ENCODE results near the gene MRPL53. TPM values are rescaled to one million over a fixed set of nuclear protein-coding genes. Genes with fewer than 3 reads are reported as not detected.
"Not testable (repeated sequence)": the region's sequence is repeated elsewhere in the genome, so short reads cannot be mapped to it uniquely, and the experiment has no call there.

MRPL53 gene
- total RNA-seq, 1 experiment from 2014 or later: 65.4 TPM

DNA sequence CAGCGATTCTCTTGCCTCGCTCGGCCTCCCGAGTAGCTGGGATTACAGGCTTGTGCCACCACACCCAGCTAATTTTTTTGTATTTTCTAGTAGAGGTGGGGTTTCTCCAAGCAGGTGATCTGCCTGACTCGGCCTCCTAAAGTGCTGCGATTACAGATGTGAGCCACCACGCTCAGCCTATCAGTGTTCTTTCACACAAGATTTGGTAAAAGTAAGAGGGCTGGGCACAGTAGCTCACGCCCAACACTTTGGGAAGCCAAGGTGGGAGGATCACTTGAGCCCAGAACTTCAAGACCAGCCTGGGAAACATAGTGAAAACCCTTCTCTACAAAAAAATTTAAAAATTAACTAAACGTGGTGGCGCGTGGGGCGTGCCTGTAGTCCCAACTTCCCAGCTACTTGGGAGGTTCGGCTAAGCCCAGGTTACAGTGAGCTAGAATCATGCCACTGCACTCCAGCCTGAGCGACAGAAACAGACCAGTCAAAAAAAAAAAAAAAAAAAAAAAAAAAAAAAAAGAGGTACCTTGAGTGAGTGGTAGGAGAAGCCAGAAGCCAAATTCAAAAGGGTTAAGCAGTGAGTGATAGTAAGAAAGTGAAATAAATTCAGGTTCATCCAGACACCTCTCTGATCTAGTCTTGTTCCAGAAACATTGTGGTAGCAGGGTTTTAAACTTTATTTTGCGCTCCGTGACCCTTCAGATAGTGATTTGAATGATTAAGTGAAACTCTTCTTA, 981 bp downstream of the MRPL53 start (continued):
- TF ChIP-seq, protein P1, sequence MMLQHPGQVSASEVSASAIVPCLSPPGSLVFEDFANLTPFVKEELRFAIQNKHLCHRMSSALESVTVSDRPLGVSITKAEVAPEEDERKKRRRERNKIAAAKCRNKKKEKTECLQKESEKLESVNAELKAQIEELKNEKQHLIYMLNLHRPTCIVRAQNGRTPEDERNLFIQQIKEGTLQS (IDR thresholded peaks at IDR 0.05): no peak
- TF ChIP-seq RAD21 (IDR thresholded peaks at IDR 0.05; ENCODE audit: low read depth): no peak

DNA sequence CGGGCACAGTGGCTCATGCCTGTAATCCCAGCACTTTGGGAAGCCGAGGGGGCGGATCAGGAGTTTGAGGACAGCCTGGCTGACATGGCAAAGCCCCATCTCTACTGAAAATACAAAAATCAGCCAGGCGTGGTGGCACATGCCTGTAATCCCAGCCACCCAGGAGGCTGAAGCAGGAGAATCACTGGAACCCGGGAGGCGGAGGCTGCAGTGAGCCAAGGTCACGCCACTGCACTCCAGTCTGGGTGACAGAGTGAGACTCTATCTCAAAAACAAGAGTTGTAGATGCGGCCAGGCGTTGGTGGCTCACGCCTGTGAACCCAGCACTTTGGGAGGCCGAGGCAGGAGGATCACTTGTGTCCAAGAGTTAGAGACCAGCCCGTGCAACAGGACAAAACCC, 1.7 kb downstream of the MRPL53 start:
- ChIA-PET RAD21 (ENCODE audit: low non-redundant PET in 1 of 2, low total read pairs in 2 of 2, uncharacterized antibody in 2 of 2, unreplicated experiment in 2 of 2) (interaction anchor here in 1 of 2 experiments (0.6 kb wide), 1 partner anchor 13 kb away, joined by 3 read pairs; no protein-coding TSS in a partner anchor), POLR2A (interaction anchor here (0.8 to 2.7 kb wide), 3 partner anchors 11 to 30 kb away, joined by 4 to 25 read pairs (median 5); partner anchors contain the start of genes CCDC142, TTC31 and WBP1), CTCF (interaction anchor here (0.6 kb wide), 1 partner anchor 13 kb away, joined by 3 read pairs; the partner anchor contains the start of gene WBP1)
- H3K9me3 ChIP-seq (ENCODE audit: control insufficient read depth in 1 of 2, insufficient read depth in 1 of 2, low read depth in 1 of 2, low read length in 2 of 2); H3K9ac ChIP-seq (ENCODE audit: low read length); H3K4me3 ChIP-seq (replicated peaks in 1 of 2; ENCODE audit: low read depth in 1 of 2, low read length in 2 of 2); H2AFZ ChIP-seq (ENCODE audit: low read depth, low read length, poor library complexity, severe bottlenecking); H3K4me2 ChIP-seq (ENCODE audit: low read length); H4K20me1 ChIP-seq (ENCODE audit: insufficient read depth); intact Hi-C loops (cut with micrococcal nuclease); ATAC-seq; H3K27me3 ChIP-seq (ENCODE audit: insufficient read depth, low read length); DNase-seq (ENCODE audit: low read depth, low spot score); H3K27ac ChIP-seq (ENCODE audit: low read depth, low read length); H3K9me2 ChIP-seq (ENCODE audit: insufficient read depth); BruUV-seq (replicated peaks): not testable (repeated sequence)
- Histone ChIP-seq H3K36me3 (ENCODE audit: control insufficient read depth in 1 of 2, insufficient read depth in 2 of 2, low read length in 2 of 2) (peaks cover 8 to 16% of the 10 kb centered on the region in 2 experiments; a peak in 2 of 4 replicates), H3K79me2 (ENCODE audit: insufficient read depth, low read length) (peaks cover 14% of the 10 kb centered on the region), H3K4me1 (ENCODE audit: control insufficient read depth in 1 of 2, insufficient read depth in 2 of 2, low read length in 2 of 2) (peaks cover 12 to 23% of the 10 kb centered on the region in 2 experiments; a peak in 3 of 4 replicates)
- TF ChIP-seq POLR2AphosphoS5 (IDR thresholded peaks at IDR 0.05; ENCODE audit: low read depth, low read length): peak; percentile 13; the same call in 1 of the 2 replicates

DNA sequence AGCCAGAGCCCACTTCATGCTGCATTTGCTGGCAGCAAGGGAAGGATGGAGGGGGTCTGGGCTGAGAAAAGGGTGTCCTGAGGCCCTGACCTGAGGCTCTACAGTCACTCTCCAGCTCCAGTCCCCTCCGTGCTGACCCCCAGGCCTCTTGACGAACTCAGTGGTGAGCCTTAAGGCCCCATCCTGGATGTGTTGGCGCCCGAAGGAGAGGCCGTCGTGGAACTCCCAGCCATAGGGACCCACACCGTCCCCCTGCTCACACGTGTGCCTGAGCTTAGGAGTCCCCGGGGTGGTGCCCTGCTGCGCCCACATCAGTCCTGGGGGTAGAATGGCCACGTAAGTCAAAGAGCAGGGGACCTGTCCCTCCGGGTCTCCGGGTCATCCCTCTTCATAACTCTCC, 8.1 kb downstream of the MRPL53 start:
- peak overlapping the region; percentile 94 for H3K9ac ChIP-seq (ENCODE audit: low read length)
- H3K79me2 ChIP-seq (ENCODE audit: insufficient read depth, low read length): peaks cover 27% of the 10 kb centered on the region
- no peak for TF ChIP-seq CBX3 (IDR thresholded peaks at IDR 0.05; ENCODE audit: low read depth)
- TF ChIP-seq ZFX (IDR thresholded peaks at IDR 0.05): no peak
- TF ChIP-seq YY1 (IDR thresholded peaks at IDR 0.05; ENCODE audit: extremely low read depth, insufficient replicate concordance, low read depth, low read length): no peak
- TF ChIP-seq, protein P2, sequence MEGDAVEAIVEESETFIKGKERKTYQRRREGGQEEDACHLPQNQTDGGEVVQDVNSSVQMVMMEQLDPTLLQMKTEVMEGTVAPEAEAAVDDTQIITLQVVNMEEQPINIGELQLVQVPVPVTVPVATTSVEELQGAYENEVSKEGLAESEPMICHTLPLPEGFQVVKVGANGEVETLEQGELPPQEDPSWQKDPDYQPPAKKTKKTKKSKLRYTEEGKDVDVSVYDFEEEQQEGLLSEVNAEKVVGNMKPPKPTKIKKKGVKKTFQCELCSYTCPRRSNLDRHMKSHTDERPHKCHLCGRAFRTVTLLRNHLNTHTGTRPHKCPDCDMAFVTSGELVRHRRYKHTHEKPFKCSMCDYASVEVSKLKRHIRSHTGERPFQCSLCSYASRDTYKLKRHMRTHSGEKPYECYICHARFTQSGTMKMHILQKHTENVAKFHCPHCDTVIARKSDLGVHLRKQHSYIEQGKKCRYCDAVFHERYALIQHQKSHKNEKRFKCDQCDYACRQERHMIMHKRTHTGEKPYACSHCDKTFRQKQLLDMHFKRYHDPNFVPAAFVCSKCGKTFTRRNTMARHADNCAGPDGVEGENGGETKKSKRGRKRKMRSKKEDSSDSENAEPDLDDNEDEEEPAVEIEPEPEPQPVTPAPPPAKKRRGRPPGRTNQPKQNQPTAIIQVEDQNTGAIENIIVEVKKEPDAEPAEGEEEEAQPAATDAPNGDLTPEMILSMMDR (IDR thresholded peaks at IDR 0.05 in 2 of 3, conservative IDR thresholded peaks at IDR 0.05 in 1 of 3; ENCODE audit: borderline replicate concordance in 1 of 3, insufficient read depth in 1 of 3, low read depth in 2 of 3, low read length in 2 of 3): no peak
- peak overlapping the region; percentile 99 for H3K4me2 ChIP-seq (ENCODE audit: low read length)
- RAD21 ChIA-PET (ENCODE audit: low non-redundant PET in 1 of 2, low total read pairs in 2 of 2, uncharacterized antibody in 2 of 2, unreplicated experiment in 2 of 2): no interaction called here
- peaks cover 4 to 19% of the 10 kb centered on the region in 2 experiments; a peak in 2 of 4 replicates for H3K36me3 ChIP-seq (ENCODE audit: control insufficient read depth in 1 of 2, insufficient read depth in 2 of 2, low read length in 2 of 2)
- ATAC-seq (peak; percentile 3), DNase-seq (ENCODE audit: low read depth, low spot score) (no peak)
- no peaks in the 10 kb centered on the region for H3K9me2 ChIP-seq (ENCODE audit: insufficient read depth)
- no peak overlapping the region for H2AFZ ChIP-seq (ENCODE audit: low read depth, low read length, poor library complexity, severe bottlenecking)
- CTCF ChIA-PET: no interaction called here
- H3K27me3 ChIP-seq (ENCODE audit: insufficient read depth, low read length): no peaks in the 10 kb centered on the region
- intact Hi-C loops (cut with micrococcal nuclease): no loop called here
- peak overlapping the region; percentile 86 to 97 for H3K4me3 ChIP-seq (replicated peaks in 1 of 2; ENCODE audit: low read depth in 1 of 2, low read length in 2 of 2)
- no TSS peak for BruUV-seq (replicated peaks)
- POLR2A ChIA-PET: no interaction called here
- no peaks in the 10 kb centered on the region for H3K9me3 ChIP-seq (ENCODE audit: control insufficient read depth in 1 of 2, insufficient read depth in 1 of 2, low read depth in 1 of 2, low read length in 2 of 2)
- peaks cover 0 to 13% of the 10 kb centered on the region in 2 experiments; a peak in 3 of 4 replicates for H3K4me1 ChIP-seq (ENCODE audit: control insufficient read depth in 1 of 2, insufficient read depth in 2 of 2, low read length in 2 of 2)
- H3K27ac ChIP-seq (ENCODE audit: low read depth, low read length): peak overlapping the region; percentile 89
- no peaks in the 10 kb centered on the region for H4K20me1 ChIP-seq (ENCODE audit: insufficient read depth)
